ENCODE results near the gene PHF21A. TPM values are rescaled to one million over a fixed set of nuclear protein-coding genes. Genes with fewer than 3 reads are reported as not detected.

PHF21A gene
- total RNA-seq, 1 experiment from 2014 or later, result 8.2 TPM

DNA sequence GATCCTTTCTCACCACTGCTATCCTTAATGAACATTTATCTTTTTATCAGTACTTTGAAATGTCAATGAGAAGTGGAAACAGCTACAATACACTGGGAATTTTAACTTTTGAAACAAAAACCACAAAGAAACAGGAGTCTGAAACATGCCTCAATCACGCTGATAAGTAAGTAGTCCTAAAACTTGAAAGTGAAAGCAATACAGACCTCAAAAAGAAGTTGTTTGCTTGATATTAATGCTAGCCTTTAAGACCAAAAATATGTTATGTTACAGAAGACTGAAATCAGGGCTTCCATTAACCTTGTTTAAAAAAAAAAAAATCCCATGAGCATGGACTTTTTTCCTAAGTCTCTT lies 21.3 kb downstream of the PHF21A start:
- H3K79me2 ChIP-seq (ENCODE audit: low read length), result no peaks in the 10 kb centered on the region
- no TSS peak for BruUV-seq (replicated peaks)
- no peaks in the 10 kb centered on the region for H3F3A ChIP-seq (ENCODE audit: low read length, unreplicated experiment)
- H2AFZ ChIP-seq (ENCODE audit: low read length), result no peak overlapping the region
- CTCF ChIA-PET, result no interaction called here
- H3K9me2 ChIP-seq (replicated peaks; ENCODE audit: low read length), result no peaks in the 10 kb centered on the region
- intact Hi-C loops (cut with micrococcal nuclease), result no loop called here
- H3K27ac ChIP-seq (ENCODE audit: low read length), result no peak overlapping the region
- TF ChIP-seq, protein P1, sequence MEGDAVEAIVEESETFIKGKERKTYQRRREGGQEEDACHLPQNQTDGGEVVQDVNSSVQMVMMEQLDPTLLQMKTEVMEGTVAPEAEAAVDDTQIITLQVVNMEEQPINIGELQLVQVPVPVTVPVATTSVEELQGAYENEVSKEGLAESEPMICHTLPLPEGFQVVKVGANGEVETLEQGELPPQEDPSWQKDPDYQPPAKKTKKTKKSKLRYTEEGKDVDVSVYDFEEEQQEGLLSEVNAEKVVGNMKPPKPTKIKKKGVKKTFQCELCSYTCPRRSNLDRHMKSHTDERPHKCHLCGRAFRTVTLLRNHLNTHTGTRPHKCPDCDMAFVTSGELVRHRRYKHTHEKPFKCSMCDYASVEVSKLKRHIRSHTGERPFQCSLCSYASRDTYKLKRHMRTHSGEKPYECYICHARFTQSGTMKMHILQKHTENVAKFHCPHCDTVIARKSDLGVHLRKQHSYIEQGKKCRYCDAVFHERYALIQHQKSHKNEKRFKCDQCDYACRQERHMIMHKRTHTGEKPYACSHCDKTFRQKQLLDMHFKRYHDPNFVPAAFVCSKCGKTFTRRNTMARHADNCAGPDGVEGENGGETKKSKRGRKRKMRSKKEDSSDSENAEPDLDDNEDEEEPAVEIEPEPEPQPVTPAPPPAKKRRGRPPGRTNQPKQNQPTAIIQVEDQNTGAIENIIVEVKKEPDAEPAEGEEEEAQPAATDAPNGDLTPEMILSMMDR (conservative IDR thresholded peaks at IDR 0.05; ENCODE audit: low read depth, low read length), result no peak
- TF ChIP-seq EZH2 (IDR thresholded peaks at IDR 0.05; ENCODE audit: low read length, unreplicated experiment), result no peak
- no peak for TF ChIP-seq EZH2phosphoT487 (IDR thresholded peaks at IDR 0.05; ENCODE audit: borderline replicate concordance, low read length)
- H3K4me1 ChIP-seq (ENCODE audit: insufficient read depth, low read length), result no peaks in the 10 kb centered on the region
- H3K9me3 ChIP-seq (ENCODE audit: low read length), result no peaks in the 10 kb centered on the region
- no peaks in the 10 kb centered on the region for H4K20me1 ChIP-seq (ENCODE audit: low read length)
- POLR2A ChIA-PET (ENCODE audit: unreplicated experiment), result no interaction called here
- H3K9ac ChIP-seq (ENCODE audit: low read length), result no peak overlapping the region
- H3K4me2 ChIP-seq (ENCODE audit: low read length), result no peak overlapping the region
- ATAC-seq, result no peak
- no peak for DNase-seq
- no peaks in the 10 kb centered on the region for H3K27me3 ChIP-seq (ENCODE audit: low read length)
- H3K36me3 ChIP-seq (ENCODE audit: low read depth, low read length), result no peaks in the 10 kb centered on the region
- no peak overlapping the region for H3K4me3 ChIP-seq (ENCODE audit: low read length)

- Histone ChIP-seq H3K79me2 (ENCODE audit: low read length) (no peaks in the 10 kb centered on the region), H3K4me3 (ENCODE audit: low read length) (no peak overlapping the region), H3K27me3 (ENCODE audit: low read length) (no peaks in the 10 kb centered on the region), H3K9me2 (replicated peaks; ENCODE audit: low read length) (no peaks in the 10 kb centered on the region), H3K9ac (ENCODE audit: low read length) (no peak overlapping the region), H3K4me1 (ENCODE audit: insufficient read depth, low read length) (no peaks in the 10 kb centered on the region), H3K36me3 (ENCODE audit: low read depth, low read length) (no peaks in the 10 kb centered on the region), H4K20me1 (ENCODE audit: low read length) (no peaks in the 10 kb centered on the region), H3K27ac (ENCODE audit: low read length) (no peak overlapping the region), H3F3A (ENCODE audit: low read length, unreplicated experiment) (no peaks in the 10 kb centered on the region), H3K4me2 (ENCODE audit: low read length) (no peak overlapping the region), H2AFZ (ENCODE audit: low read length) (no peak overlapping the region), H3K9me3 (ENCODE audit: low read length) (no peaks in the 10 kb centered on the region)
- BruUV-seq (replicated peaks), result no TSS peak
- DNase-seq (no peak), ATAC-seq (no peak)
- intact Hi-C loops (cut with micrococcal nuclease), result no loop called here
- ChIA-PET POLR2A (ENCODE audit: unreplicated experiment) (no interaction called here), CTCF (no interaction called here)
- TF ChIP-seq, protein P1 (conservative IDR thresholded peaks at IDR 0.05; ENCODE audit: low read depth, low read length), result no peak
- TF ChIP-seq EZH2 (IDR thresholded peaks at IDR 0.05; ENCODE audit: low read length, unreplicated experiment) (no peak), EZH2phosphoT487 (IDR thresholded peaks at IDR 0.05; ENCODE audit: borderline replicate concordance, low read length) (no peak)
Observed at GRCh38 chr11:46090375-46090774, 30.9 kb downstream of the PHF21A start.

- BruUV-seq (replicated peaks), result no TSS peak
- DNase-seq, result no peak
- POLR2A ChIA-PET (ENCODE audit: unreplicated experiment), result no interaction called here
- no peak for ATAC-seq
- Histone ChIP-seq H3K4me2 (ENCODE audit: low read length) (no peak overlapping the region), H3K9ac (ENCODE audit: low read length) (no peak overlapping the region), H2AFZ (ENCODE audit: low read length) (no peak overlapping the region), H3K36me3 (ENCODE audit: low read depth, low read length) (no peaks in the 10 kb centered on the region), H3K27ac (ENCODE audit: low read length) (no peak overlapping the region), H3K27me3 (ENCODE audit: low read length) (no peaks in the 10 kb centered on the region), H3K4me1 (ENCODE audit: insufficient read depth, low read length) (peaks cover 8% of the 10 kb centered on the region), H3K9me3 (ENCODE audit: low read length) (no peaks in the 10 kb centered on the region), H3K9me2 (replicated peaks; ENCODE audit: low read length) (no peaks in the 10 kb centered on the region), H3K79me2 (ENCODE audit: low read length) (no peaks in the 10 kb centered on the region), H3F3A (ENCODE audit: low read length, unreplicated experiment) (no peaks in the 10 kb centered on the region), H3K4me3 (ENCODE audit: low read length) (no peak overlapping the region), H4K20me1 (ENCODE audit: low read length) (no peaks in the 10 kb centered on the region)
- intact Hi-C loops (cut with micrococcal nuclease), result loop anchor here (5.0 kb wide), 2 partner anchors 42 to 158 kb away; no protein-coding TSS in a partner anchor
- CTCF ChIA-PET, result no interaction called here
- TF ChIP-seq EZH2 (IDR thresholded peaks at IDR 0.05; ENCODE audit: low read length, unreplicated experiment) (no peak), EZH2phosphoT487 (IDR thresholded peaks at IDR 0.05; ENCODE audit: borderline replicate concordance, low read length) (no peak)
- TF ChIP-seq, protein P1 (conservative IDR thresholded peaks at IDR 0.05; ENCODE audit: low read depth, low read length), result no peak
Observed at GRCh38 chr11:46079662-46080061, 41.6 kb downstream of the PHF21A start.
